H1 (cell line): Measurements from ENCODE around the gene ZBTB45. TPM values are rescaled to one million over a fixed set of nuclear protein-coding genes. Genes with fewer than 3 reads are reported as not detected.

ENCODE experiments used
- CBX5 ChIP-seq: fragments of 300-800, 300-1000 bp; sonication (generic); IDR thresholded peaks from 2 replicates; pipeline ENCODE4 v1.7.1; 2016; ENCODE audit warnings: antibody characterized with exemption, low read length, low read depth
- EGR1 ChIP-seq: IDR thresholded peaks from 2 replicates; pipeline ENCODE4 v1.6.1; 2011; ENCODE audit warnings: low read depth, low read length, borderline replicate concordance
- NANOG ChIP-seq: IDR thresholded peaks from 2 replicates; pipeline ENCODE4 v1.6.1; 2011; ENCODE audit warnings: low read length, low read depth, mild to moderate bottlenecking, inconsistent platforms; ENCODE audit not compliant: insufficient read depth, poor library complexity, severe bottlenecking
- RNF2 ChIP-seq: fragments of 200-900, 300-1000 bp; sonication (generic); IDR thresholded peaks from 2 replicates; pipeline ENCODE4 v1.7.1; 2016; ENCODE audit warnings: borderline replicate concordance, low read depth, mild to moderate bottlenecking, antibody characterized with exemption, low read length; ENCODE audit not compliant: poor library complexity, severe bottlenecking; ENCODE audit errors: missing control alignments
- SP4 ChIP-seq: IDR thresholded peaks from 2 replicates; pipeline ENCODE4 v1.6.1; 2012; ENCODE audit warnings: low read length, inconsistent platforms
- polyA plus RNA-seq, 7 experiments: library from polyadenylated mRNA; depleted of rRNA in 3 of 7; stranded (reverse) in 5 of 7; unstranded in 2 of 7; fragments of >200 nt in 5 of 7; fragments of 200-250 nt in 2 of 7; gene quantifications; 1 replicate in 5 of 7; 2 replicates in 1 of 7; 4 replicates in 1 of 7; pipeline versions ENCODE4 v1.2.1 to v1.2.3, GENCODE V29; 2011 to 2013; ENCODE audit warnings: missing spikeins in 2 of 7, mixed read lengths in 2 of 7
- total RNA-seq: library from RNA; stranded (reverse); fragmentation: NEBNext Ultra II Directional; extraction: Animal tissue kit (Norgen Biotek cat#: 25700); gene quantifications from 2 replicates; pipeline ENCODE4 v1.2.1, GENCODE V29; 2021

ZBTB45 gene
- total and polyA plus RNA-seq, 2 of the 8 experiments (the other 6 are each of a cell fraction or from before 2014, with no cell fraction given), result 16.9 to 17.2 TPM

DNA sequence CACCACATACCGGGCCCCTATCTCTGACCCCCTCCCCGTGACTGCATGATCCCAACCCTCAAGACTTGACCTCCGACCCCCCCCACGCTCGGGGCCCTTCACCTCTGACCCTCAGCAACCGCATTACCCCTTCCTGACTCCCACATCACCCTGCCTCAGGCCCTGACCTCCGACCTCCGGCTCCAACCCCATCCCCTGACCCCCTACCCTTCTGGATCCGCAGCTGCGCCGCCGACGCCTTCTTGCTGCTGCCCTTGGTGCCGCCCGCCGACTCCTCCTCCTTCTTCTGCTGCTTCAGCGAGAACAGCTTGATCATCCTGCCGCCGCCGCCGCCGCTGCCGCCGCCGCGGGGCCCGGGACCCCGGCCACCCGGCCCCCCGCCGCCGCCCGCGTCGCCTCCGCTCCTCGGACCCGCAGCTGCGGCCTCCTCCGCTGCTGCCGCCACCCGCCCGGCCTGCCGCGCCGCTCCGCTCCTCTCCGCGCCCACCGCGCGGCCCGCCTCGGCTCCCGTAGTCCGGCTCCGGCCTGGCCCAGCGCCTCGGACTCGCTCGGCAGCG lies 38.5 kb upstream of the ZBTB45 start, which contains the start of gene UBE2M (continued):
- no peak for TF ChIP-seq EGR1
- no peak for TF ChIP-seq CBX5
- no peak for TF ChIP-seq SP4
- no peak for TF ChIP-seq NANOG
- TF ChIP-seq RNF2, result no peak
